ENCODE data around the gene BOC. TPM values are rescaled to one million over a fixed set of nuclear protein-coding genes. Genes with fewer than 3 reads are reported as not detected.

BOC gene
- total and polyA plus RNA-seq, 2 of the 4 experiments (the other 2 are of a cell fraction): 6.8 to 15.2 TPM

DNA sequence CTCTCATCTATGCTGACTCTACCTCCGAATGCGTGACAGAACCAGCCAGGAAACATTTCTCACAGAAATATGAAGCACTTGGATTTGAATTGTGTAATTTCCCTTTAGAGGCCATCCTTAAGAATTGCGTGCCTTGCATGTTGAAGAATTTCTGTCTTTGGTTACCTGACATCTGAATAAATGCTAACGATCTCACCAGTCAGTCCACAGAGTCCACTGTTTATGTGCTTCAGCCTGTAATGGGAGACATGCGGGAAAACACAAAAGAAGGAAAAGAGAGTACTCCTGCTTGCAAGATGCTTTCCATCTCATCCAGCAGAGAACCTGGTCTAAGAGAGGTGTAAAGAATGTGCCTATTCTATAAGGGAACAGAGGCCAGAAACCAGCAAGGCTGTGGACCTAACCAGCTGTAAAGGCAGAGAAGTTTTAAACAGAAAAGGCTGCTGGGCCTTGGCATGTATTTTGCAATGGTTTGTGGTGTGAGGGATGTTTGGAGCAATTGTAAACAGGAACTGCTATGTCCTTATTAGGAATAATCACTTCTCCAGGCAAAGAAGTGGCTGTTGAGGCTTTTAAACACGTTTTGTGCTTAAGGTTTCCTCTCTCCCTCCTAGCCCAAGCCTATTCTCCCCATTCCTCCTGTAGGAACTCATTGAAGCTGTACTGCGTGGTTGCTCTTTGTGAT lies 36.4 kb upstream of the BOC start:
- Histone ChIP-seq H3K4ac (ENCODE audit: low read depth, low read length) (peak overlapping the region; percentile 11; the same call in 1 of the 2 replicates), H4K8ac (ENCODE audit: low read depth in 2 of 2, low read length in 2 of 2) (0 out of 4 replicates have a peak overlapping the region, but pooled peaks of 1 of the 2 experiments have one; percentile 20), H3K18ac (ENCODE audit: low read depth, low read length) (peak overlapping the region; percentile 78), H3K9ac (ENCODE audit: low read depth, low read length) (no peak overlapping the region), H3K36me3 (ENCODE audit: control insufficient read depth, insufficient read depth, low read length) (no peaks in the 10 kb centered on the region), H3K4me2 (ENCODE audit: low read depth, low read length) (0 out of 2 replicates have a peak overlapping the region, but pooled peaks have one; percentile 56), H4K91ac (ENCODE audit: insufficient read depth, low read depth, low read length) (no peak overlapping the region), H2BK15ac (ENCODE audit: low read depth, low read length) (no peak overlapping the region), H3K23ac (ENCODE audit: low read depth, low read length) (no peak overlapping the region), H3K4me1 (ENCODE audit: control insufficient read depth, insufficient read depth, low read length) (peaks cover 8% of the 10 kb centered on the region), H3K4me3 (ENCODE audit: insufficient read depth, low read depth, low read length) (no peak overlapping the region), H2AFZ (replicated peaks; ENCODE audit: low read length, poor library complexity) (no peak overlapping the region), H3K56ac (ENCODE audit: extremely low read depth, insufficient read depth, low read length) (no peak overlapping the region), H2BK120ac (ENCODE audit: low read depth, low read length) (peak overlapping the region; percentile 24), H2AK9ac (replicated peaks; ENCODE audit: low read depth, low read length, poor library complexity) (no peak overlapping the region), H4K5ac (ENCODE audit: low read depth, low read length) (peak overlapping the region; percentile 25; the same call in 1 of the 2 replicates), H3K27me3 (ENCODE audit: control insufficient read depth, insufficient read depth, low read length) (peaks cover 16% of the 10 kb centered on the region), H3K9me3 (ENCODE audit: control insufficient read depth, insufficient read depth, low read length) (peaks cover 6% of the 10 kb centered on the region), H3K79me1 (ENCODE audit: low read depth in 1 of 2, low read length in 2 of 2) (no peaks in the 10 kb centered on the region), H2BK5ac (ENCODE audit: low read depth, low read length, poor library complexity, severe bottlenecking) (no peak overlapping the region), H2AK5ac (ENCODE audit: low read depth, low read length) (no peak overlapping the region), H3K9me1 (ENCODE audit: insufficient read depth, low read length) (no peaks in the 10 kb centered on the region; the same call in 1 of the 2 replicates), H4K20me1 (ENCODE audit: insufficient read depth, low read length) (no peaks in the 10 kb centered on the region), H3K14ac (replicated peaks; ENCODE audit: low read depth, low read length) (no peak overlapping the region; the same call in 1 of the 2 replicates), H3K27ac (ENCODE audit: insufficient read depth, low read length) (peak overlapping the region; percentile 45; the same call in 1 of the 2 replicates), H2BK20ac (ENCODE audit: low read depth, low read length) (peak overlapping the region; percentile 56; the same call in 1 of the 2 replicates)
- ChIA-PET POLR2A (ENCODE audit: unreplicated experiment) (interaction anchor here (0.6 kb wide), 1 partner anchor 10 kb away, joined by 3 read pairs; no protein-coding TSS in a partner anchor), CTCF (no interaction called here)
- intact Hi-C loops (cut with micrococcal nuclease): no loop called here
- BruUV-seq (replicated peaks): no TSS peak
- 0 out of 2 replicates have a peak, but pooled peaks have one; percentile 26 for TF ChIP-seq ELK1 (IDR thresholded peaks at IDR 0.05; ENCODE audit: borderline replicate concordance, low read depth, low read length)
- no peak for TF ChIP-seq POLR2A (IDR thresholded peaks at IDR 0.05; ENCODE audit: low read depth, low read length)
- TF ChIP-seq, protein P1, sequence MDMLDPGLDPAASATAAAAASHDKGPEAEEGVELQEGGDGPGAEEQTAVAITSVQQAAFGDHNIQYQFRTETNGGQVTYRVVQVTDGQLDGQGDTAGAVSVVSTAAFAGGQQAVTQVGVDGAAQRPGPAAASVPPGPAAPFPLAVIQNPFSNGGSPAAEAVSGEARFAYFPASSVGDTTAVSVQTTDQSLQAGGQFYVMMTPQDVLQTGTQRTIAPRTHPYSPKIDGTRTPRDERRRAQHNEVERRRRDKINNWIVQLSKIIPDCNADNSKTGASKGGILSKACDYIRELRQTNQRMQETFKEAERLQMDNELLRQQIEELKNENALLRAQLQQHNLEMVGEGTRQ (IDR thresholded peaks at IDR 0.05; ENCODE audit: low read depth, low read length): no peak
- no peak for TF ChIP-seq SMC3 (IDR thresholded peaks at IDR 0.05; ENCODE audit: low read depth, low read length)
- TF ChIP-seq MAZ (IDR thresholded peaks at IDR 0.05; ENCODE audit: borderline replicate concordance, low read depth, low read length): no peak
- no peak for TF ChIP-seq FOS (IDR thresholded peaks at IDR 0.05; ENCODE audit: low read depth, low read length)
- peak; percentile 86 for TF ChIP-seq CEBPB (IDR thresholded peaks at IDR 0.05; ENCODE audit: low read depth, low read length)
- WGBS, 2 experiments (ENCODE audit: extremely low coverage in 2 of 2, insufficient read length in 1 of 2): 40% methylated on average over 1 of the region's 7 CpGs; no CpG with 5 or more reads in 1 of the 2 experiments
- DNase-seq (peak; percentile 58), ATAC-seq (ENCODE audit: low read depth) (peak; percentile 95)
- dilution Hi-C loops (cut with HindIII; ENCODE audit: low sequenced_read_pairs, unreplicated experiment): no loop called here
- in situ Hi-C loops (cut with MboI; ENCODE audit: low sequenced_read_pairs): no loop called here
